ENCODE data around the gene MYO10. TPM values are rescaled to one million over a fixed set of nuclear protein-coding genes. Genes with fewer than 3 reads are reported as not detected.

Gene MYO10
- total RNA-seq, 3 donors from 2014 or later (not counting 1 experiment from before 2014, with no cell fraction given), result 0.83 to 1.2 TPM; not detected in 1

- ATAC-seq (no peak), DNase-seq (no peak)
- no peak for TF ChIP-seq CTCF (IDR thresholded peaks at IDR 0.05)
- WGBS (ENCODE audit: insufficient coverage), result 86% methylated on average over 5 of the region's 6 CpGs
- Histone ChIP-seq H3K9me3 (ENCODE audit: control insufficient read depth, insufficient read depth, low read length) (no peaks in the 10 kb centered on the region), H3K4me3 (ENCODE audit: low read length) (no peak overlapping the region), H3K27ac (ENCODE audit: low read length) (no peak overlapping the region), H3K27me3 (ENCODE audit: control insufficient read depth, insufficient read depth, low read length) (no peaks in the 10 kb centered on the region), H3K36me3 (ENCODE audit: control insufficient read depth, insufficient read depth, low read length) (no peaks in the 10 kb centered on the region), H3K4me1 (ENCODE audit: control insufficient read depth, insufficient read depth, low read length) (no peaks in the 10 kb centered on the region)
- H3K4me1 Mint-ChIP-seq, result no peaks in the 10 kb centered on the region
- peaks cover 0 to 2% of the 10 kb centered on the region in 2 donors for H3K9me3 Mint-ChIP-seq
- no peak overlapping the region for H3K4me3 Mint-ChIP-seq
- H3K27me3 Mint-ChIP-seq (ENCODE audit: low read depth in 2 of 2), result no peaks in the 10 kb centered on the region
- no peak overlapping the region for H3K27ac Mint-ChIP-seq
- intact Hi-C loops (cut with micrococcal nuclease), result no loop called here
- no peaks in the 10 kb centered on the region for H3K36me3 Mint-ChIP-seq
Observed at GRCh38 chr5:16914584-16914983, 21.5 kb downstream of the MYO10 start.

GRCh38 chr5:16914108-16914435 is 22.0 kb downstream of the MYO10 start:
- Mint-ChIP-seq H3K36me3 (no peaks in the 10 kb centered on the region), H3K4me1 (no peaks in the 10 kb centered on the region), H3K9me3 (peaks cover 0 to 2% of the 10 kb centered on the region in 2 donors), H3K27ac (no peak overlapping the region), H3K27me3 (ENCODE audit: low read depth in 2 of 2) (no peaks in the 10 kb centered on the region), H3K4me3 (no peak overlapping the region)
- no peak for ATAC-seq
- no peaks in the 10 kb centered on the region for H3K9me3 ChIP-seq (ENCODE audit: control insufficient read depth, insufficient read depth, low read length)
- no peak overlapping the region for H3K27ac ChIP-seq (ENCODE audit: low read length)
- no peak overlapping the region for H3K4me3 ChIP-seq (ENCODE audit: low read length)
- intact Hi-C loops (cut with micrococcal nuclease), result no loop called here
- no peaks in the 10 kb centered on the region for H3K27me3 ChIP-seq (ENCODE audit: control insufficient read depth, insufficient read depth, low read length)
- no peaks in the 10 kb centered on the region for H3K4me1 ChIP-seq (ENCODE audit: control insufficient read depth, insufficient read depth, low read length)
- TF ChIP-seq CTCF (IDR thresholded peaks at IDR 0.05), result no peak
- 85% methylated on average over 8 of the region's 8 CpGs for WGBS (ENCODE audit: insufficient coverage)
- H3K36me3 ChIP-seq (ENCODE audit: control insufficient read depth, insufficient read depth, low read length), result no peaks in the 10 kb centered on the region
- DNase-seq, result no peak

- WGBS (ENCODE audit: insufficient coverage), result 88% methylated on average over 6 of the region's 7 CpGs
Observed at GRCh38 chr5:16913187-16914107, 22.6 kb downstream of the MYO10 start.

More at GRCh38 chr5:16913187-16914107, 22.6 kb downstream of the MYO10 start:
- H3K36me3 Mint-ChIP-seq, result no peaks in the 10 kb centered on the region
- TF ChIP-seq CTCF (IDR thresholded peaks at IDR 0.05), result no peak
- no peaks in the 10 kb centered on the region for H3K36me3 ChIP-seq (ENCODE audit: control insufficient read depth, insufficient read depth, low read length)
- ATAC-seq (no peak), DNase-seq (no peak)
- no peaks in the 10 kb centered on the region for H3K27me3 Mint-ChIP-seq (ENCODE audit: low read depth in 2 of 2)
- H3K4me1 ChIP-seq (ENCODE audit: control insufficient read depth, insufficient read depth, low read length), result no peaks in the 10 kb centered on the region
- no peaks in the 10 kb centered on the region for H3K27me3 ChIP-seq (ENCODE audit: control insufficient read depth, insufficient read depth, low read length)
- no peaks in the 10 kb centered on the region for H3K9me3 ChIP-seq (ENCODE audit: control insufficient read depth, insufficient read depth, low read length)
- no peak overlapping the region for H3K27ac Mint-ChIP-seq
- no peaks in the 10 kb centered on the region for H3K4me1 Mint-ChIP-seq
- H3K27ac ChIP-seq (ENCODE audit: low read length), result no peak overlapping the region
- H3K9me3 Mint-ChIP-seq, result peaks cover 0 to 2% of the 10 kb centered on the region in 2 donors
- no peak overlapping the region for H3K4me3 Mint-ChIP-seq
- intact Hi-C loops (cut with micrococcal nuclease), result no loop called here
- H3K4me3 ChIP-seq (ENCODE audit: low read length), result no peak overlapping the region

Measured in natural killer cell (primary cell).